Measurements from ENCODE around the gene TMPO.
"Not testable (repeated sequence)": the region's sequence is repeated elsewhere in the genome, so short reads cannot be mapped to it uniquely, and the experiment has no call there.

Gene TMPO

GRCh38 chr12:98513379-98514322, 1.7 kb upstream of the TMPO start:
- DNase-seq: peak; percentile 57 to 62

- no peak for DNase-seq
These were observed 456 bp upstream of the TMPO start for GRCh38 chr12:98514982-98515286.

DNA sequence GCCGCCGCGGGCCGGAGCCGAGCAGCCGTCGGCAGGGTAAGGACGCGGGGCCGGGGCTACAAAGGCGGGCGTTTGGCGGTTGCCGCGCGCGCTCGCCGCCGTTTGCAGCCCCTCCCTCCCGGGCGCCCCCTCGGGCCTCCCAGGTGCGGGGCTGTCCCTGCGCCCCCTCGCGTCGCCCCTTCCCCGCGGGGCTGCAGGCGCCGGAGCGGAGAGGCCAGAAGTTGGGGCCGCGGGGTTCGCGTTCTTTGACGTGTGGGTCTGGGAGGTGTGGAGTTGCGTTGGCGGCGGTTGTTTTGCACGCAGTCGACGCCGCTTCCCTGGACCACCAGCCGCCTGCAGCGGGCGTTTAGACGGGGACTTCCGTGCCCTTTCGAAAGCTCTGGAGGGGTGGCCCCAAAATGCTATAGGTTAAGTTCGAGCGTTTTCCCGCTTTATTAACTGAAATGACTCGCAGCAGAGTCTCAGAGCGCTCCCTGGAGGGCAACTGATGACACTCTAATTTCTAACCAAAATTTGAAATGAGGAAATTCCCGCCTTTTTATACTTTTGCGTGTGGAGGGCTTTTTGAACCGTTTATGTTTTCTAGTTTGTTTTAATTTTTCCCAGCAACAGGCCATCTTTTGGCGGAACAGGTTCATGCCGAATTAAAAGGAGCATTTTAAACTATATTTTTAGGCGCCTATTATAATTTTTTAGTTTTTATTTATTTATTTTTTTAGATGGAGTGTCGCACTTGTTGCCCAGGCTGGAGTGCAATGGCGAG, 902 bp downstream of the TMPO start:
- peak; percentile 94 to 96 for DNase-seq

- DNase-seq: no peak
These were observed 4.0 kb downstream of the TMPO start for GRCh38 chr12:98519257-98519907.

DNA sequence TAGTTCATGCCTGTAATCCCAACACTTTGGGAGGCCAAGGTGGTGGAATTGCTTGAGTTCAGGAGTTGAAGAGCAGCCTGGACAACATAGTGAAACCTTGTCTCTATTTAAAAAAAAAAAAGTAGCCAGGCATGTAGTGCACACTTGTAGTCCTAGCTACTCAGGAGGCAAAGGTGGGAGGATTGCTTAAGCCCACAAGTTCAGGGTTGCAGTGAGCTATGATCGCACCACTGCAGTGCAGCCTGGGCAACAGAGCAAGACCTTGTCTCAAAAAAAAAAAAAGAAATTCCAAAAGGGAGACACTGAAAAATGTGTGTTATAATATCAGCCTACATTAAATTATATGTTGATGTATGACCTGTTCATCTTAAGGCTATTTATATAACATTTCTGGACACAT, 14.7 kb downstream of the TMPO start:
- DNase-seq: no peak

DNA sequence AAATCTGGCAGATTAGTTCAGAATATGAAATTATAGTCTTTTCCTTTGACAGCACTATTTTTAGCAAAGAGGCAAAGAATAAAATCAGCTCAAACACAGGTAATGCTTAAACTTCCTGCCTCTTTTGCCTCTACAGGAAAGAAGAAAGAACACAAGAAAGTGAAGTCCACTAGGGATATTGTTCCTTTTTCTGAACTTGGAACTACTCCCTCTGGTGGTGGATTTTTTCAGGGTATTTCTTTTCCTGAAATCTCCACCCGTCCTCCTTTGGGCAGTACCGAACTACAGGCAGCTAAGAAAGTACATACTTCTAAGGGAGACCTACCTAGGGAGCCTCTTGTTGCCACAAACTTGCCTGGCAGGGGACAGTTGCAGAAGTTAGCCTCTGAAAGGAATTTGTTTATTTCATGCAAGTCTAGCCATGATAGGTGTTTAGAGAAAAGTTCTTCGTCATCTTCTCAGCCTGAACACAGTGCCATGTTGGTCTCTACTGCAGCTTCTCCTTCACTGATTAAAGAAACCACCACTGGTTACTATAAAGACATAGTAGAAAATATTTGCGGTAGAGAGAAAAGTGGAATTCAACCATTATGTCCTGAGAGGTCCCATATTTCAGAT, 17.4 kb downstream of the TMPO start:
- DNase-seq: peak; percentile 44 to 86

DNA sequence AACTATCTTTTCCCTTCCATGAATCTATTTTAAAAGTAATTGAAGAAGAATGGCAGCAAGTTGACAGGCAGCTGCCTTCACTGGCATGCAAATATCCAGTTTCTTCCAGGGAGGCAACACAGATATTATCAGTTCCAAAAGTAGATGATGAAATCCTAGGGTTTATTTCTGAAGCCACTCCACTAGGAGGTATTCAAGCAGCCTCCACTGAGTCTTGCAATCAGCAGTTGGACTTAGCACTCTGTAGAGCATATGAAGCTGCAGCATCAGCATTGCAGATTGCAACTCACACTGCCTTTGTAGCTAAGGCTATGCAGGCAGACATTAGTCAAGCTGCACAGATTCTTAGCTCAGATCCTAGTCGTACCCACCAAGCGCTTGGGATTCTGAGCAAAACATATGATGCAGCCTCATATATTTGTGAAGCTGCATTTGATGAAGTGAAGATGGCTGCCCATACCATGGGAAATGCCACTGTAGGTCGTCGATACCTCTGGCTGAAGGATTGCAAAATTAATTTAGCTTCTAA, 18.4 kb downstream of the TMPO start:
- no peak for DNase-seq

DNA sequence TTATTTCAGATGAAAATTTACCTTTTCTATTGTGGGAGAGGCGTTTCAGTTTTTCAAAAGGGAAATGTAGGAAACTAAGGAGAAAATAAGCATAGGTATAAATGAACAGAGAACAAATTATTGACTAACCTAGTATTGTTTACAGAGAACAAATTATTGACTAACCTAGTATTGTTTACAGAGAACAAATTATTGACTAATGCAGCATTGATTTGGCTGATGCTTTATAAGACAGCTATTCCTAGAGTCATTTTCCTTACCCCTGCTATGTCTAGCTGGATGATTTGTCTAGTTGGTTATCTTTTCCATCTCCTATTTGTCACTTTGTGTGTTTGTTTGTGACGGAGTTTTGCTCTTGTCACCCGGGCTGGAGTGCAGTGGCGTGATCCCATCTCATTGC, 22.6 kb downstream of the TMPO start:
- DNase-seq: no peak

DNA sequence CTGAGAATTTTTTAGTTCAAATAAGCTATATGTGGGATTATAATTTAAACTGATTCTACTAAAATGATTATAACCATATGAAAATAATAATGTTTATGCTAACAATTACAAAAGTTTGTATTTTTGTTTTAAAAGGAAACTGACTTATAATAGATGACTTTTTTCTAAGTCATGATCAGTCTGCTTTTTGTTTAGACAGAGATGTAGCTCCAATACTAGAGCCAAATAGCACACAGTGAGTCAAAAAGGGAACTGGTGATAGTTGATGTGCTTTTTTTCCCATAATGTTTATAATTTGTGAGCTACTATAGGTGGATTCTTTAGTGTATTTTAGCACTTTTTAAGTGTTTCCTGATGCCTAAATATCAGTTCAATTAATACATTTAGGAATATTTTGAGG, 28.3 kb downstream of the TMPO start:
- no peak for DNase-seq

DNA sequence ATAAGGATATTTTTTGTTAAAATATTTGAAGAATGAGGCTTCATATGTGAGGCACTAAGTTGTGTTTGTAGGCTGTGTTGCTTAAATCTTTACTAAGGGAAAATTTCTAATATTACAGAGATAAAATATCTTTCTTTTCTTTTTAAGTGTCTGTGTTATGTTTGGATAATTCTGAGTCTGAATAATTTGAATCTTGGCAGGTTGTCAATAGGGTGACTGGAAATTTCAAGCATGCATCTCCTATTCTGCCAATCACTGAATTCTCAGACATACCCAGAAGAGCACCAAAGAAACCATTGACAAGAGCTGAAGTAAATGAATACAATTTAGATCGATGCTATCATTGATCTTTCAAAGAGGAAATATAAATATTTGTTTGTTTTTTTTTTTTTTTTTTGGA, 29.4 kb downstream of the TMPO start:
- no peak for DNase-seq

GRCh38 chr12:98549371-98550110, 34.2 kb downstream of the TMPO start:
- no peak for DNase-seq

- DNase-seq: no peak
These were observed 36.4 kb downstream of the TMPO start for GRCh38 chr12:98551787-98552186.

DNA sequence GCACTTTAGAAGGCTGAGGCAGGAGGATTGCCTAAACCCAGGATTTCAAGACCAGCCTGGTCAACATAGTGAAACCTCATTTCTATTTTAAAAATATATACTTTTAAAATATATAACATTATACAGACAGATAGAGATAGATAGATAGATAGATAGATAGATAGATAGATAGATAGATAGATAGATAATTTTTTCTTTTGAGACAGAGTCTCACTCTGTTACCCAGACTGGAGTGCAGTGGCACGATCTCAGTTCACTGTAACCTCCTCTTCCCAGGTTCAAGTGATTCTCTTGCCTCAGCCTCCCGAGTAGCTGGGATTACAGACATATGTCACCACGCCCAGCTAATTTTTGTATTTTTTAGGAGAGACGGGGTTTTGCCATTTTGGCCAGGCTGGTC, 42.7 kb downstream of the TMPO start:
- not testable (repeated sequence) for DNase-seq

- DNase-seq: no peak
These were observed 44.3 kb downstream of the TMPO start for GRCh38 chr12:98559666-98560065.

GRCh38 chr12:98561846-98562245, 46.5 kb downstream of the TMPO start:
- DNase-seq: no peak

- no peak for DNase-seq
These were observed 56.6 kb downstream of the TMPO start for GRCh38 chr12:98572010-98572409.

- no peak for DNase-seq
These were observed 58.7 kb downstream of the TMPO start for GRCh38 chr12:98574110-98574509.

DNA sequence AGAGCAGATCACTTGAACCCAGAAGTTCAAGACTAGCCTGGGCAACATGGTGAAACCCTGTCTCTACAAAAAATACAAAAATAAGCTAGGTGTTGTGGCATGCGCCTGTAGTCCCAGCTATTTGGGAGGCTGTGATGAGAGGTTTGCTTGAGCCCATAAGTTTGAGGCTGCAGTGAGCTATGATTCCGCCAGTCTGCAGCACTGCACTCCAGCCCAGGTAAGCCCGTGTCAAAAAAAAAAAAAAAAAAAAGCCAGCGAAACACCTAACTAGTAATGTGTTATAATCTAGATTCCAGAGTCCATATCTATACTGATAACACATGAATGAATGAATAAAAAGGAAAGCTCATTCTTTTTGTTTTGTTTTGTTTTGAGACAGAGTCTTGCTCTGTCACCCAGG, 59.6 kb downstream of the TMPO start:
- DNase-seq: no peak

- DNase-seq: not testable (repeated sequence)
These were observed 61.4 kb downstream of the TMPO start for GRCh38 chr12:98576795-98577194.

DNA sequence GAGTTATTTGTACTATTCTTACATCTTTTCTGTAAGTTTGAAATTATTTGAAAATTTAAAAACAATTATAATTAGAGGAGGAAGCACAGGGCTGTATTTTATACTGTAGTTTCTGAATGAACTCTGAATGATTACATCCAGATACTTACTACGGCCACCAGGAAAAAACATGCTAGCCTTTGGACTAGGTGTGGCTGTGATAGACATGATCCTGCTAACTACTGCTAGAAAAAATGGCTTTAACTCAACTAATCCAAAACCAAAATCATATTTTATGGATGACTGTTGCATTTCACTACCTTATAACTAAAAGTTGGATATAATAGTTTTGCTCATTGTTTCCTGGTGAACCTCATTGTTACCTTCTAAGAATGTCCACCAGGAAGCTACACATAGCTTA, 63.0 kb downstream of the TMPO start:
- no peak for DNase-seq

GRCh38 chr12:98578821-98579220, 63.4 kb downstream of the TMPO start:
- DNase-seq: no peak

GRCh38 chr12:98579347-98579746, 64.0 kb downstream of the TMPO start:
- no peak for DNase-seq

Data from inflammatory macrophage treated with lipopolysaccharide for 1 hour (primary cell).